ENCODE data around the gene UBE2S. TPM values are rescaled to one million over a fixed set of nuclear protein-coding genes. Genes with fewer than 3 reads are reported as not detected.
"Not testable (repeated sequence)": the region's sequence is repeated elsewhere in the genome, so short reads cannot be mapped to it uniquely, and the experiment has no call there.

Gene UBE2S
- total RNA-seq, 2 donors from 2014 or later = 10.3 to 49.9 TPM

GRCh38 chr19:55424518-55424917 is 16.9 kb upstream of the UBE2S start:
- H3K27me3 ChIP-seq (replicated peaks; ENCODE audit: insufficient read depth) = peaks cover 2% of the 10 kb centered on the region

GRCh38 chr19:55423225-55424005 is 15.8 kb upstream of the UBE2S start:
- H3K4me3 ChIP-seq = no peak overlapping the region
- no peaks in the 10 kb centered on the region for H3K36me3 ChIP-seq
- no peak overlapping the region for H3K27ac ChIP-seq
- no peak for DNase-seq (ENCODE audit: low spot score)
- no peaks in the 10 kb centered on the region for H3K9me3 ChIP-seq
- no peak for TF ChIP-seq POLR2AphosphoS5 (IDR thresholded peaks at IDR 0.05)
- TF ChIP-seq POLR2A (IDR thresholded peaks at IDR 0.05) = no peak
- TF ChIP-seq CTCF (IDR thresholded peaks at IDR 0.05) = no peak
- H3K27me3 ChIP-seq (replicated peaks; ENCODE audit: insufficient read depth) = peaks cover 2% of the 10 kb centered on the region
- WGBS = 52% methylated on average over 13 of the region's 13 CpGs
- intact Hi-C loops (cut with DNase I) = no loop called here
- H3K4me1 ChIP-seq (replicated peaks) = no peaks in the 10 kb centered on the region

More at GRCh38 chr19:55424518-55424917, 16.9 kb upstream of the UBE2S start:
- 76% methylated on average over 3 of the region's 3 CpGs for WGBS
- Histone ChIP-seq H3K27ac (no peak overlapping the region), H3K9me3 (no peaks in the 10 kb centered on the region), H3K4me3 (no peak overlapping the region), H3K36me3 (no peaks in the 10 kb centered on the region), H3K4me1 (replicated peaks) (no peaks in the 10 kb centered on the region)
- TF ChIP-seq POLR2A (IDR thresholded peaks at IDR 0.05) (no peak), CTCF (IDR thresholded peaks at IDR 0.05) (no peak), POLR2AphosphoS5 (IDR thresholded peaks at IDR 0.05) (no peak)
- DNase-seq (ENCODE audit: low spot score) = no peak
- intact Hi-C loops (cut with DNase I) = no loop called here

- H3K4me3 ChIP-seq; H3K9me3 ChIP-seq; H3K27me3 ChIP-seq (replicated peaks; ENCODE audit: insufficient read depth); DNase-seq (ENCODE audit: low spot score); H3K27ac ChIP-seq; intact Hi-C loops (cut with DNase I); H3K36me3 ChIP-seq; H3K4me1 ChIP-seq (replicated peaks): not testable (repeated sequence)
- 76% methylated on average over 4 of the region's 4 CpGs for WGBS
These were observed 13.7 kb upstream of the UBE2S start for GRCh38 chr19:55421281-55421680.

- Histone ChIP-seq H3K36me3 (no peaks in the 10 kb centered on the region), H3K27me3 (replicated peaks; ENCODE audit: insufficient read depth) (no peaks in the 10 kb centered on the region), H3K27ac (no peak overlapping the region), H3K4me1 (replicated peaks) (no peaks in the 10 kb centered on the region), H3K9me3 (no peaks in the 10 kb centered on the region), H3K4me3 (no peak overlapping the region)
- intact Hi-C loops (cut with DNase I) = loop anchor here (5.0 kb wide), 1 partner anchor 277 kb away; no protein-coding TSS in a partner anchor
- no peak for TF ChIP-seq CTCF (IDR thresholded peaks at IDR 0.05)
- TF ChIP-seq POLR2A (IDR thresholded peaks at IDR 0.05) = no peak
- no peak for TF ChIP-seq POLR2AphosphoS5 (IDR thresholded peaks at IDR 0.05)
- 58% methylated on average over 5 of the region's 5 CpGs for WGBS
- DNase-seq (ENCODE audit: low spot score) = no peak
These were observed 12.1 kb upstream of the UBE2S start for GRCh38 chr19:55419624-55420236.

- H3K4me3 ChIP-seq = no peak overlapping the region
- no peak for TF ChIP-seq POLR2A (IDR thresholded peaks at IDR 0.05)
- TF ChIP-seq CTCF (IDR thresholded peaks at IDR 0.05) = no peak
- no peak for TF ChIP-seq POLR2AphosphoS5 (IDR thresholded peaks at IDR 0.05)
- H3K4me1 ChIP-seq (replicated peaks) = no peaks in the 10 kb centered on the region
- H3K27me3 ChIP-seq (replicated peaks; ENCODE audit: insufficient read depth) = no peaks in the 10 kb centered on the region
- no peaks in the 10 kb centered on the region for H3K36me3 ChIP-seq
- no peak for DNase-seq (ENCODE audit: low spot score)
- no peaks in the 10 kb centered on the region for H3K9me3 ChIP-seq
- intact Hi-C loops (cut with DNase I) = loop anchor here (5.0 kb wide), 1 partner anchor 277 kb away; no protein-coding TSS in a partner anchor
- no peak overlapping the region for H3K27ac ChIP-seq
- WGBS = 68% methylated on average over 5 of the region's 5 CpGs
These were observed 11.5 kb upstream of the UBE2S start for GRCh38 chr19:55419103-55419502.
